HCT116 (cell line): ENCODE measurements around the gene MTOR. TPM values are rescaled to one million over a fixed set of nuclear protein-coding genes. Genes with fewer than 3 reads are reported as not detected.
A peak's percentile ranks its signal among the peaks of the same experiment; 100 is the strongest.

Source experiments
- ATAC-seq: fragments of 200-7000 bp; cut with Tn5 transposase; 2 replicates; pipeline ENCODE4 v1.9.1; 2020; ENCODE audit warnings: mild to moderate bottlenecking, moderate library complexity
- BruUV-seq: library from RNA; stranded (reverse); fragments of 400-500 nt; replicated peaks from 2 replicates; lab custom pipeline; 2021; lab: Mats Ljungman, UMichigan
- CTCF ChIA-PET: fragments of 300-600 bp; sonication (Branson Sonifier 250); formaldehyde crosslinking; loops from one replicate; lab custom pipeline; 2021; ENCODE audit warnings: antibody characterized with exemption; lab: Charles Lee
- POLR2A ChIA-PET: fragments of 300-600, 350-600 bp; sonication (Branson Sonifier 250); formaldehyde crosslinking; loops from one replicate; lab custom pipeline; 2021; ENCODE audit warnings: antibody characterized with exemption; lab: Charles Lee
- RAD21 ChIA-PET, 2 experiments: fragments of 300-600 bp; sonication (Branson Sonifier 250); formaldehyde crosslinking; loops; one replicate each; lab custom pipeline; 2023; ENCODE audit warnings: low total read pairs in 2 of 2; ENCODE audit not compliant: uncharacterized antibody in 2 of 2, unreplicated experiment in 2 of 2, low non-redundant PET in 1 of 2; lab: Charles Lee
- DNase-seq: peaks from one replicate; pipeline ENCODE4 v3.0.0-alpha.2; 2010; ENCODE audit warnings: low read depth, low spot score
- H2AFZ ChIP-seq: fragments of 200-600 bp; shearing (Covaris generic), sonication (generic); 2 replicates; pipeline ENCODE4 v1.6.1; 2017; ENCODE audit warnings: low read depth, mixed run types, mixed read lengths, antibody characterized with exemption, low read length; ENCODE audit not compliant: poor library complexity, severe bottlenecking
- H3K27ac ChIP-seq: 2 replicates; pipeline ENCODE4 v1.5.1; 2012; ENCODE audit warnings: low read depth, low read length
- H3K27me3 ChIP-seq: fragments of 200-600 bp; sonication (generic); 2 replicates; pipeline ENCODE4 v1.6.1; 2016; ENCODE audit warnings: mixed run types, low read length, mixed read lengths; ENCODE audit not compliant: insufficient read depth
- H3K36me3 ChIP-seq, 2 experiments: fragments of 200-500 bp in 1 of 2; fragments of 200-600 bp in 1 of 2; sonication (Bioruptor generic) in 1 of 2; sonication (generic) in 1 of 2; 2 replicates each; pipeline versions ENCODE4 v1.5.1 to v1.6.1; 2014 to 2016; ENCODE audit warnings: low read length in 2 of 2, inconsistent platforms in 1 of 2, mixed read lengths in 1 of 2, mixed run types in 1 of 2; ENCODE audit not compliant: insufficient read depth in 2 of 2, control insufficient read depth in 1 of 2
- H3K4me1 ChIP-seq, 2 experiments: fragments of 200-600 bp in 1 of 2; sonication (generic) in 1 of 2; 2 replicates each; pipeline versions ENCODE4 v1.5.1 to v1.6.1; 2012 to 2017; ENCODE audit warnings: low read length in 2 of 2, inconsistent platforms in 1 of 2, mild to moderate bottlenecking in 1 of 2, mixed read lengths in 1 of 2, mixed run types in 1 of 2, moderate library complexity in 1 of 2; ENCODE audit not compliant: insufficient read depth in 2 of 2, control insufficient read depth in 1 of 2
- H3K4me2 ChIP-seq: fragments of 200-600 bp; sonication (generic); 2 replicates; pipeline ENCODE4 v1.6.1; 2017; ENCODE audit warnings: mixed run types, low read length, mixed read lengths
- H3K4me3 ChIP-seq, 2 experiments: fragments of 200-600 bp in 1 of 2; sonication (generic) in 1 of 2; replicated peaks in 1 of 2; 2 replicates each; pipeline ENCODE4 v1.5.1; 2011 to 2016; ENCODE audit warnings: low read length in 2 of 2, control low read depth in 1 of 2, low read depth in 1 of 2, mild to moderate bottlenecking in 1 of 2, mixed read lengths in 1 of 2, mixed run types in 1 of 2
- H3K79me2 ChIP-seq: fragments of 200-600 bp; sonication (generic); 2 replicates; pipeline ENCODE4 v1.6.1; 2017; ENCODE audit warnings: mild to moderate bottlenecking, mixed run types, low read length, moderate library complexity, mixed read lengths; ENCODE audit not compliant: insufficient read depth
- H3K9ac ChIP-seq: fragments of 200-600 bp; sonication (generic); 2 replicates; pipeline ENCODE4 v1.6.1; 2016; ENCODE audit warnings: low read length, mixed read lengths
- H3K9me2 ChIP-seq: fragments of 200-600 bp; sonication (generic), shearing (Covaris generic); 2 replicates; pipeline ENCODE4 v1.6.1; 2017; ENCODE audit warnings: mixed run types, mild to moderate bottlenecking, moderate library complexity; ENCODE audit not compliant: insufficient read depth
- H3K9me3 ChIP-seq, 2 experiments: fragments of 200-500 bp in 1 of 2; fragments of 200-600 bp in 1 of 2; sonication (Bioruptor generic) in 1 of 2; sonication (generic) in 1 of 2; 2 replicates each; pipeline ENCODE4 v1.6.1; 2014 to 2017; ENCODE audit warnings: low read length in 2 of 2, mixed read lengths in 2 of 2, inconsistent platforms in 1 of 2, low read depth in 1 of 2, mild to moderate bottlenecking in 1 of 2, mixed run types in 1 of 2, moderate library complexity in 1 of 2; ENCODE audit not compliant: control insufficient read depth in 1 of 2, insufficient read depth in 1 of 2
- H4K20me1 ChIP-seq: fragments of 200-600 bp; sonication (generic), shearing (Covaris generic); 2 replicates; pipeline ENCODE4 v1.6.1; 2017; ENCODE audit warnings: mixed run types, mild to moderate bottlenecking, moderate library complexity; ENCODE audit not compliant: insufficient read depth
- JUND ChIP-seq: IDR thresholded peaks from 2 replicates; pipeline ENCODE4 v1.6.1; 2012
- MAX ChIP-seq: IDR thresholded peaks from 2 replicates; pipeline ENCODE4 v1.6.1; 2012
- POLR2A ChIP-seq: IDR thresholded peaks from 2 replicates; pipeline ENCODE4 v1.7.0; 2011; ENCODE audit warnings: borderline replicate concordance; ENCODE audit not compliant: insufficient read depth, insufficient read length; ENCODE audit errors: extremely low read depth
- POLR2AphosphoS5 ChIP-seq: IDR thresholded peaks from 2 replicates; pipeline ENCODE4 v1.6.1; 2011; ENCODE audit warnings: mild to moderate bottlenecking, low read depth, low read length, moderate library complexity
- RAD21 ChIP-seq: IDR thresholded peaks from 2 replicates; pipeline ENCODE4 v1.6.1; 2012; ENCODE audit warnings: low read depth, mild to moderate bottlenecking
- SIN3A ChIP-seq: IDR thresholded peaks from 2 replicates; pipeline ENCODE4 v1.6.1; 2012; ENCODE audit warnings: low read depth
- SP1 ChIP-seq: IDR thresholded peaks from 2 replicates; pipeline ENCODE4 v1.6.1; 2012; ENCODE audit warnings: low read depth
- YY1 ChIP-seq: IDR thresholded peaks from 2 replicates; pipeline ENCODE4 v1.6.1; 2011; ENCODE audit warnings: low read length, low read depth, moderate library complexity, mild to moderate bottlenecking; ENCODE audit not compliant: insufficient replicate concordance; ENCODE audit errors: extremely low read depth
- ZFX ChIP-seq: fragments of 450-650 bp; IDR thresholded peaks from 2 replicates; pipeline ENCODE4 v1.6.1; 2017
- intact Hi-C: fragments of 100-400 bp; cut with micrococcal nuclease; formaldehyde crosslinking; loops from 2 replicates; pipeline ENCODE4 v1.10.0; 2022
- total RNA-seq: library from RNA; stranded (reverse); gene quantifications from one replicate; pipeline ENCODE4 v1.2.1, GENCODE V29; 2021; ENCODE audit not compliant: unreplicated experiment
- TF ChIP-seq, protein P1 (sequence below), 3 experiments: fragments of 200-600 bp in 1 of 3; sonication (generic) in 1 of 3; IDR thresholded peaks in 2 of 3; conservative IDR thresholded peaks in 1 of 3; 2 replicates each; pipeline ENCODE4 v1.5.1; 2012 to 2017; ENCODE audit warnings: low read depth in 2 of 3, low read length in 2 of 3, antibody characterized with exemption in 1 of 3, borderline replicate concordance in 1 of 3, control low read depth in 1 of 3, mild to moderate bottlenecking in 1 of 3, mixed read lengths in 1 of 3, mixed run types in 1 of 3, moderate library complexity in 1 of 3; ENCODE audit not compliant: insufficient read depth in 1 of 3
- TF ChIP-seq, protein P2 (sequence below): IDR thresholded peaks from 2 replicates; pipeline ENCODE4 v1.6.1; 2012; ENCODE audit warnings: low read depth

MTOR gene
- total RNA-seq, 1 experiment from 2014 or later, result 42.2 TPM

DNA sequence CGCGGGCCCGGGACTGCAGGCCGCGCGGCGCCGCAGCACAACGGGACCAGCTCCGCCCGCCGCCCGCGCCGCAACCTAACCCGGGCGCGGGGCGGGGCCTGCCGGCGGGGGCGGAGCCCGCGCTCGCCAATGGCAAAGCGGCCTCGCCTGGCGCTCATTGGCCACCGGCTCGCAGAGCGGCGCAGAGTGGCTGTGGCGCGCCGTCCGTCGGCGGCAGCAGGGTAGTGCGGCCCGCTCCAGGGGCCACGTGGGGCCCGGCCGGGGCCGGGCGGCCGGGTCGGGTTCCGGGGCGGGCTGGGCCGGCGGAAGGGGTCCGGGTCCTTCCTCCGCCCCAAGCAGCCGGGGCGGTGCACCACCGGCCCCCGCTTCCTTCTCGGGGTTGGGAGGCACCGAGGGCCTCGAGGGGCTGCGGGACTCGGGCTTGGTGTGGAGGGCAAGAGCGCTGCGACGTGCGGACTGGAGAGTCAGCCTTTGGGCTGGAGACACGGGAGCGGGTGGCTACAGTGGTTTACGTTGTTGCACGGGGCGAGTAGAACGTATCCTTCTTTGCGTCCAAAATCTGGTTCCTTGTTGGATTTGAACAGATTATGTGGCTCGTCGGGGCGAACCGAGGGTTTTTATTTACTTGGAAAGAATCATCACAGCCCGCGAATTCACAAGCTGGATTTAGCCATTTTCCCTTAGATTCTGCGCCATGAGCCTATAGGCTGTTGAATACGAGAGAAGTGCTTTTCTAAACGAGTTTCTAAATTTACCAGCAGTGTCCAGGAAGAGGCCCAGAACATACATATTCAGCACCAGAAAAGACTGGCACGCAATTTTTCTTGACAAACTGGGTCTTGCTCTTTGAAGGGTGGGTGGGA is 202.2 kb downstream of the MTOR start, which contains the start of gene SRM:
Gene SRM, minus strand, starts transcription at position 51 of the 863 bp plus-strand sequence. CDS start 75 bp downstream, outside the sequence.
- no peak within 1 kb of the TSS for H2AFZ ChIP-seq
- intact Hi-C loops, result no loop called here
- H3K4me2 ChIP-seq, result peak within 1 kb of the TSS; percentile 95
- no peaks in the 10 kb centered on the region for H4K20me1 ChIP-seq
- POLR2A ChIA-PET, result interaction anchor here (0.8 kb wide), 1 partner anchor 23 kb away, joined by 3 read pairs; no protein-coding TSS in a partner anchor
- H3K79me2 ChIP-seq, result peaks cover 44% of the 10 kb centered on the region
- peaks cover 7 to 34% of the 10 kb centered on the region in 2 experiments; a peak in 2 of 4 replicates for H3K36me3 ChIP-seq
- ATAC-seq (peak; percentile 95), DNase-seq (peak; percentile 66)
- TF ChIP-seq RAD21 (no peak), SIN3A (peak; percentile 90), YY1 (peak; percentile 11), POLR2AphosphoS5 (peak; percentile 74), MAX (peak; percentile 92), ZFX (peak; percentile 62), JUND (no peak), SP1 (peak; percentile 71), POLR2A (peak; percentile 27)
- TF ChIP-seq, protein P1, sequence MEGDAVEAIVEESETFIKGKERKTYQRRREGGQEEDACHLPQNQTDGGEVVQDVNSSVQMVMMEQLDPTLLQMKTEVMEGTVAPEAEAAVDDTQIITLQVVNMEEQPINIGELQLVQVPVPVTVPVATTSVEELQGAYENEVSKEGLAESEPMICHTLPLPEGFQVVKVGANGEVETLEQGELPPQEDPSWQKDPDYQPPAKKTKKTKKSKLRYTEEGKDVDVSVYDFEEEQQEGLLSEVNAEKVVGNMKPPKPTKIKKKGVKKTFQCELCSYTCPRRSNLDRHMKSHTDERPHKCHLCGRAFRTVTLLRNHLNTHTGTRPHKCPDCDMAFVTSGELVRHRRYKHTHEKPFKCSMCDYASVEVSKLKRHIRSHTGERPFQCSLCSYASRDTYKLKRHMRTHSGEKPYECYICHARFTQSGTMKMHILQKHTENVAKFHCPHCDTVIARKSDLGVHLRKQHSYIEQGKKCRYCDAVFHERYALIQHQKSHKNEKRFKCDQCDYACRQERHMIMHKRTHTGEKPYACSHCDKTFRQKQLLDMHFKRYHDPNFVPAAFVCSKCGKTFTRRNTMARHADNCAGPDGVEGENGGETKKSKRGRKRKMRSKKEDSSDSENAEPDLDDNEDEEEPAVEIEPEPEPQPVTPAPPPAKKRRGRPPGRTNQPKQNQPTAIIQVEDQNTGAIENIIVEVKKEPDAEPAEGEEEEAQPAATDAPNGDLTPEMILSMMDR (IDR thresholded peaks at IDR 0.05 in 2 of 3, conservative IDR thresholded peaks at IDR 0.05 in 1 of 3; ENCODE audit: borderline replicate concordance in 1 of 3, insufficient read depth in 1 of 3, low read depth in 2 of 3, low read length in 2 of 3), result peak in 1 of 3 experiments; percentile 15; a peak in 1 of 6 replicates
- TF ChIP-seq, protein P2, sequence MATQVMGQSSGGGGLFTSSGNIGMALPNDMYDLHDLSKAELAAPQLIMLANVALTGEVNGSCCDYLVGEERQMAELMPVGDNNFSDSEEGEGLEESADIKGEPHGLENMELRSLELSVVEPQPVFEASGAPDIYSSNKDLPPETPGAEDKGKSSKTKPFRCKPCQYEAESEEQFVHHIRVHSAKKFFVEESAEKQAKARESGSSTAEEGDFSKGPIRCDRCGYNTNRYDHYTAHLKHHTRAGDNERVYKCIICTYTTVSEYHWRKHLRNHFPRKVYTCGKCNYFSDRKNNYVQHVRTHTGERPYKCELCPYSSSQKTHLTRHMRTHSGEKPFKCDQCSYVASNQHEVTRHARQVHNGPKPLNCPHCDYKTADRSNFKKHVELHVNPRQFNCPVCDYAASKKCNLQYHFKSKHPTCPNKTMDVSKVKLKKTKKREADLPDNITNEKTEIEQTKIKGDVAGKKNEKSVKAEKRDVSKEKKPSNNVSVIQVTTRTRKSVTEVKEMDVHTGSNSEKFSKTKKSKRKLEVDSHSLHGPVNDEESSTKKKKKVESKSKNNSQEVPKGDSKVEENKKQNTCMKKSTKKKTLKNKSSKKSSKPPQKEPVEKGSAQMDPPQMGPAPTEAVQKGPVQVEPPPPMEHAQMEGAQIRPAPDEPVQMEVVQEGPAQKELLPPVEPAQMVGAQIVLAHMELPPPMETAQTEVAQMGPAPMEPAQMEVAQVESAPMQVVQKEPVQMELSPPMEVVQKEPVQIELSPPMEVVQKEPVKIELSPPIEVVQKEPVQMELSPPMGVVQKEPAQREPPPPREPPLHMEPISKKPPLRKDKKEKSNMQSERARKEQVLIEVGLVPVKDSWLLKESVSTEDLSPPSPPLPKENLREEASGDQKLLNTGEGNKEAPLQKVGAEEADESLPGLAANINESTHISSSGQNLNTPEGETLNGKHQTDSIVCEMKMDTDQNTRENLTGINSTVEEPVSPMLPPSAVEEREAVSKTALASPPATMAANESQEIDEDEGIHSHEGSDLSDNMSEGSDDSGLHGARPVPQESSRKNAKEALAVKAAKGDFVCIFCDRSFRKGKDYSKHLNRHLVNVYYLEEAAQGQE, result no peak
- H3K9ac ChIP-seq, result peak within 1 kb of the TSS; percentile 90
- H3K4me3 ChIP-seq, result peak within 1 kb of the TSS; percentile 93 to 98
- BruUV-seq, result TSS peak; percentile 85
- H3K27me3 ChIP-seq, result no peaks in the 10 kb centered on the region
- H3K9me2 ChIP-seq, result no peaks in the 10 kb centered on the region
- CTCF ChIA-PET, result interaction anchor here (1.9 kb wide), 1 partner anchor 22 kb away, joined by 17 read pairs; no protein-coding TSS in a partner anchor
- peaks cover 6 to 25% of the 10 kb centered on the region in 2 experiments; a peak in 3 of 4 replicates for H3K4me1 ChIP-seq
- RAD21 ChIA-PET, result no interaction called here
- H3K9me3 ChIP-seq, result no peaks in the 10 kb centered on the region
- peak within 1 kb of the TSS; percentile 90 for H3K27ac ChIP-seq
